ENCODE measurements around the gene ZNF638. TPM values are rescaled to one million over a fixed set of nuclear protein-coding genes. Genes with fewer than 3 reads are reported as not detected.

Gene ZNF638
- total and polyA plus RNA-seq, 8 donors = 92.1 to 280 (median 221) TPM

DNA sequence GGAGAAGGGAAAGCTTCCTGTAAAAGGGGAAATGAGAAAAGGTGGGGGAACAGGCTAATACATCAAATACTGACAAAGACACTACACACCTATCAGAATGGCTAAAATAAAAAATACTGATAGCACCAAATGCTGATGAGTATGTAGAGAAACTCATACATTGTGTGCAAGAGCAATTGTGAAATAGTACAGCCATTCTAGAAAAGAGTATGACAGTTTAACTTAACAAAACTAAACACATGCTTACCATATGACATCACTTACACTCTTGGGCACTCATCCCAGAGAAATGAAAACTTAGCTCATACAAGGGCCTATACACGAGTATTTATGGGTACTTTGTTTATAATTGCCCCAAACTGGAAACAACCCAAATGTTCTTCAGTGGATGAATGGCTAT, 53.4 kb downstream of the ZNF638 start:
- Histone ChIP-seq H3K36me3 (peaks cover 0 to 88% of the 10 kb centered on the region in 2 donors), H3K27ac (no peak overlapping the region), H3K27me3 (no peaks in the 10 kb centered on the region), H3K4me1 (no peaks in the 10 kb centered on the region), H3K4me3 (no peak overlapping the region), H3K9me3 (no peaks in the 10 kb centered on the region)
- peak in 1 of 4 donors; percentile 9 for DNase-seq
- intact Hi-C loops (cut with DNase I) = no loop called here
- TF ChIP-seq, protein P1, sequence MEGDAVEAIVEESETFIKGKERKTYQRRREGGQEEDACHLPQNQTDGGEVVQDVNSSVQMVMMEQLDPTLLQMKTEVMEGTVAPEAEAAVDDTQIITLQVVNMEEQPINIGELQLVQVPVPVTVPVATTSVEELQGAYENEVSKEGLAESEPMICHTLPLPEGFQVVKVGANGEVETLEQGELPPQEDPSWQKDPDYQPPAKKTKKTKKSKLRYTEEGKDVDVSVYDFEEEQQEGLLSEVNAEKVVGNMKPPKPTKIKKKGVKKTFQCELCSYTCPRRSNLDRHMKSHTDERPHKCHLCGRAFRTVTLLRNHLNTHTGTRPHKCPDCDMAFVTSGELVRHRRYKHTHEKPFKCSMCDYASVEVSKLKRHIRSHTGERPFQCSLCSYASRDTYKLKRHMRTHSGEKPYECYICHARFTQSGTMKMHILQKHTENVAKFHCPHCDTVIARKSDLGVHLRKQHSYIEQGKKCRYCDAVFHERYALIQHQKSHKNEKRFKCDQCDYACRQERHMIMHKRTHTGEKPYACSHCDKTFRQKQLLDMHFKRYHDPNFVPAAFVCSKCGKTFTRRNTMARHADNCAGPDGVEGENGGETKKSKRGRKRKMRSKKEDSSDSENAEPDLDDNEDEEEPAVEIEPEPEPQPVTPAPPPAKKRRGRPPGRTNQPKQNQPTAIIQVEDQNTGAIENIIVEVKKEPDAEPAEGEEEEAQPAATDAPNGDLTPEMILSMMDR (IDR thresholded peaks at IDR 0.05) = no peak
- ATAC-seq = peak; percentile 52

DNA sequence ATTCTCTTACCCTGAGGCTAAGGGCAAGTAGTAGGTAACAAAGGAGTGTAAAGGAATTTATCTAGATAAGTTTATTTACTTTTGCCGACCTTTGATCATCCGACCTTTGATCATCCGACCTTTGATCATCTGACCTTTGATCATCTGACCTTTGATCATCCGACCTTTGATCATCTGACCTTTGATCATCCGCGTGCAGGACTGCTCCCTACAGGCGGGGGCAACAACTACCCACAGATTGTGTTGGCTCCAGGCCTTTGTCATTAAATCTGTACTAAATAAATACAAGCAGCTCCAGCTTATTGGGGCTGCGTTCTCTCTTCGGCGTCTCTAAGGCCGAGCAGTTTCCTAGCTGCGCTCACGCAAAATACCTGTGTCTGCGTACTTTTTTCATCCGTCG, 56.6 kb downstream of the ZNF638 start:
- DNase-seq (no peak), ATAC-seq (no peak)
- no peak overlapping the region for H3K4me3 ChIP-seq
- intact Hi-C loops (cut with DNase I) = no loop called here
- no peaks in the 10 kb centered on the region for H3K27me3 ChIP-seq
- no peak overlapping the region for H3K27ac ChIP-seq
- TF ChIP-seq, protein P1 (IDR thresholded peaks at IDR 0.05) = no peak
- no peaks in the 10 kb centered on the region for H3K9me3 ChIP-seq
- H3K36me3 ChIP-seq = peaks cover 0 to 73% of the 10 kb centered on the region in 2 donors
- H3K4me1 ChIP-seq = no peaks in the 10 kb centered on the region

DNA sequence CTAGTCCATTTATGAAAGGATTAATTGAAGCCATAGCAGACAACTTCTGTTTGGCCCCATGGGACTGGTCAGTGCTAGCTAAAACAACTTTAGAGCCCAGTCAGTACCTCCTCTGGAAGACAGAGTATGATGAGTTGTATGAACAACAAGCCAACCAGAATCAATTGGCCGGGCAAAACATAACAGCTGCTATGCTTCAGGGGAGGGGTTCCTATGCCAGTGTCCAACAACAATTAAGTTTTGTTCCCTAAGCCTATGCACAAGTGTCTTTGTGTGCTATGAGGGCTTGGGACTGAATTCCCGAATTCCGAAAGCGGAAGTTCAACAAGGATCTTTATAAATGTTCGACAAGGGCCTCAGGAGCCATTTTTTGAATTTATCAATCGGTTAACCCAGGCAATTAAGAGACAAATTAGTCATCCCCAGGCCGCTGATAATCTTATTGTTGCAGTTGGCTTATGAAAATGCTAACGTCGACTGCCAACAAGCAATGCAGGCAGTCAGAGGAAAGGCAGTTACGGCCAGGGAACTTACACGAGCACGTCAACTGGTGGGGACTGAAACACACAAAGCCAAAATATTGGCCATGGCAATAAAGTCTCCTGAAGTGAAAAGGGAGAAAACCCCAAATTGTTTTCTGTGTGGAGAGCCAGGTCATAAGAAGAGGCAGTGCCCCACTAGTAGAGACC, 57.9 kb downstream of the ZNF638 start:
- H3K9me3 ChIP-seq = no peaks in the 10 kb centered on the region
- ATAC-seq (no peak), DNase-seq (no peak)
- no peaks in the 10 kb centered on the region for H3K27me3 ChIP-seq
- peaks cover 0 to 73% of the 10 kb centered on the region in 2 donors for H3K36me3 ChIP-seq
- no peaks in the 10 kb centered on the region for H3K4me1 ChIP-seq
- TF ChIP-seq, protein P1 (IDR thresholded peaks at IDR 0.05) = no peak
- intact Hi-C loops (cut with DNase I) = no loop called here
- H3K4me3 ChIP-seq = no peak overlapping the region
- no peak overlapping the region for H3K27ac ChIP-seq

DNA sequence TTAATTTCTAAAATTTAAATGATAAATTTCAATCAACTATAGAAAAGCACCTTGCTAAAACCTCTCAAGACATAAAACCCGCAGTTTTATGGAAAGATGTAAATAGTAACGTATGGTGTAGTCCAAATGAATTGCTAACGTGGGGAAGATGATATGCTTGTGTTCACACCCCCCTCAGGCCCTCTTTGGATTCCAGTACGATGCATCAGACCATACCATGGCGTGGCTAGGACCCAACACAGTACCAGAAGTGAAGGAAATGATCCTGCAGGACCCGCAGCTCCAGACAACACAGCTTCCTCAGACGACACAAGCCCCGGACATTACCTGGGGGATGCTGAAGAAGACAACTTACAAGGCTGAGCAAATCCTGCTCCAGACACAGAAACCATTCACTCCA, 61.6 kb downstream of the ZNF638 start:
- no peak overlapping the region for H3K4me3 ChIP-seq
- no peaks in the 10 kb centered on the region for H3K27me3 ChIP-seq
- ATAC-seq (no peak), DNase-seq (no peak)
- intact Hi-C loops (cut with DNase I) = no loop called here
- no peak overlapping the region for H3K27ac ChIP-seq
- no peaks in the 10 kb centered on the region for H3K4me1 ChIP-seq
- TF ChIP-seq, protein P1 (IDR thresholded peaks at IDR 0.05) = no peak
- peaks cover 0 to 84% of the 10 kb centered on the region in 2 donors for H3K36me3 ChIP-seq
- no peaks in the 10 kb centered on the region for H3K9me3 ChIP-seq

DNA sequence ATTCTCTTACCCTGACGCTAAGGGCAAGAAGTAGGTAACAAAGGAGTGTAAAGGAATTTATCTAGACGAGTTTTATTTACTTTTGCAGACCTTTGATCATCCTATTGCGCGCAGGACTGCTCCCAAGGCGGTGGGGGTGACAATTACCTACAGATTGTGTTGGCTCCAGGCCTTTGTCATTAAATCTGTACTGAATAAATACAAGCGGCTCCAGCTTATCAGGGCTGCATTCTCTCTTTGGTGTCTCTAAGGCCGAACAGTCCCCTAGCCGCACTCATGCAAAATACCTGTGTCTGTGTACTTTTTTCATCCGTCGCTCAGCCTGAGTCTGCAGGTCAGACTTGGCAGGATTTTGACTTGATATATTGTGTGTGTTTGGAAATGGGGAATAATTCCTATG, 63.9 kb downstream of the ZNF638 start:
- Histone ChIP-seq H3K9me3 (no peaks in the 10 kb centered on the region), H3K27ac (no peak overlapping the region), H3K4me1 (no peaks in the 10 kb centered on the region), H3K36me3 (peaks cover 0 to 85% of the 10 kb centered on the region in 2 donors), H3K4me3 (no peak overlapping the region), H3K27me3 (no peaks in the 10 kb centered on the region)
- intact Hi-C loops (cut with DNase I) = no loop called here
- TF ChIP-seq, protein P1 (IDR thresholded peaks at IDR 0.05) = no peak
- DNase-seq (no peak), ATAC-seq (no peak)

Data from left lung (tissue), 10 donors.